ENCODE measurements around the gene SLC44A5.
"Not testable (repeated sequence)": the region's sequence is repeated elsewhere in the genome, so short reads cannot be mapped to it uniquely, and the experiment has no call there.

The SLC44A5 gene

GRCh38 chr1:75373542-75374159 is 237.3 kb downstream of the SLC44A5 start:
- no peak for TF ChIP-seq POLR2A (IDR thresholded peaks at IDR 0.05; ENCODE audit: low read length)
- TF ChIP-seq GATA1 (IDR thresholded peaks at IDR 0.05; ENCODE audit: low read depth, low read length), result no peak
- DNase-seq, result no peak

GRCh38 chr1:75366595-75366994 is 244.3 kb downstream of the SLC44A5 start:
- TF ChIP-seq GATA1 (IDR thresholded peaks at IDR 0.05; ENCODE audit: low read depth, low read length), result no peak
- no peak for TF ChIP-seq POLR2A (IDR thresholded peaks at IDR 0.05; ENCODE audit: low read length)
- no peak for DNase-seq

GRCh38 chr1:75361260-75361659 is 249.7 kb downstream of the SLC44A5 start:
- TF ChIP-seq GATA1 (IDR thresholded peaks at IDR 0.05; ENCODE audit: low read depth, low read length) (no peak), POLR2A (IDR thresholded peaks at IDR 0.05; ENCODE audit: low read length) (no peak)
- DNase-seq, result no peak

DNA sequence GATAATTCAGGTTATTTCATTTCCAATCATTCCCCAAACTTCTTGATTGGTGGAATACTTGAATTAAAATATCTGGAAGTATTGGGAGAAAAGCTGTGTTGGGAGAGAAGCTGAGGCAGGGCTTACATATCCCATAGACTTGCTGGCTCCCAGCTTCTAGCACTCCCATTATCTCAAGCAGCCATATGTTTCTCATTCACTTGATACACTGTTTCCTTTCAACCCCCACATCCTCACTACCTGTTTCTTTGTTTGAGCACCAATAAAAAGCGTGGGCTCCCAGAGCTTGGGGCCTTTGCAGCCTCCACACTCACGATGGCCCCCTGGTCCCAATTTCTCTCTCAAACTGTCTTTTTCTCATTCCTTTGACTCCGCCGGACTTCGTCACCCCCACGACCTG is 256.6 kb downstream of the SLC44A5 start:
- not testable (repeated sequence) for DNase-seq

GRCh38 chr1:75353051-75353450 is 257.9 kb downstream of the SLC44A5 start:
- TF ChIP-seq POLR2A (IDR thresholded peaks at IDR 0.05; ENCODE audit: low read length) (no peak), GATA1 (IDR thresholded peaks at IDR 0.05; ENCODE audit: low read depth, low read length) (no peak)
- DNase-seq, result no peak

- no peak for DNase-seq
Observed at GRCh38 chr1:75345538-75346292, 265.2 kb downstream of the SLC44A5 start.

GRCh38 chr1:75342786-75343185 is 268.1 kb downstream of the SLC44A5 start:
- no peak for DNase-seq
- no peak for TF ChIP-seq GATA1 (IDR thresholded peaks at IDR 0.05; ENCODE audit: low read depth, low read length)
- no peak for TF ChIP-seq POLR2A (IDR thresholded peaks at IDR 0.05; ENCODE audit: low read length)

More at GRCh38 chr1:75345538-75346292, 265.2 kb downstream of the SLC44A5 start:
- no peak for TF ChIP-seq GATA1 (IDR thresholded peaks at IDR 0.05; ENCODE audit: low read depth, low read length)
- TF ChIP-seq POLR2A (IDR thresholded peaks at IDR 0.05; ENCODE audit: low read length), result no peak

- TF ChIP-seq POLR2A (IDR thresholded peaks at IDR 0.05; ENCODE audit: low read length), result no peak
- TF ChIP-seq GATA1 (IDR thresholded peaks at IDR 0.05; ENCODE audit: low read depth, low read length), result no peak
- DNase-seq, result no peak
Observed at GRCh38 chr1:75341537-75341936, 269.4 kb downstream of the SLC44A5 start.

- no peak for TF ChIP-seq GATA1 (IDR thresholded peaks at IDR 0.05; ENCODE audit: low read depth, low read length)
- TF ChIP-seq POLR2A (IDR thresholded peaks at IDR 0.05; ENCODE audit: low read length), result no peak
- DNase-seq, result no peak
Observed at GRCh38 chr1:75338616-75339483, 272.1 kb downstream of the SLC44A5 start.

- TF ChIP-seq POLR2A (IDR thresholded peaks at IDR 0.05; ENCODE audit: low read length), result no peak
- no peak for TF ChIP-seq GATA1 (IDR thresholded peaks at IDR 0.05; ENCODE audit: low read depth, low read length)
- DNase-seq, result no peak
Observed at GRCh38 chr1:75334876-75335389, 276.0 kb downstream of the SLC44A5 start.

DNA sequence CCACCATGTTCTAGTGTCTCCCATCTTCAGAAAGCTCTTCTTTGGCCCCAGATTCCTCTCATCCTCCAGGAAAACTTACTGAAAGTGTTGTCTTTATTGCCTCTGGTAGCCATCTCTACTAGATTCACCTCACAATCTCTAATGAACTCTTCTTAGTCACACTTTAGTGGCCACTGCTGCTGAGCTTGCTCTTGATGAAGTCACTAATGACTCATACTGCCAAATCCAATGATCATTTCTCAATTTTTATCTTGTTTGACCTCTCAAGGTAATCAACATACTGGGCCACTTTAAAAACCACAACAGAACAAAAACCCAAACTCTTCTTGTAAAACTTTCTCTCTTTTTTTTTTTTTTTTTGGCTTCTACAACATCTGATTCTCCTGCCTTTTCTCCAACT is 280.3 kb downstream of the SLC44A5 start:
- no peak for TF ChIP-seq GATA1 (IDR thresholded peaks at IDR 0.05; ENCODE audit: low read depth, low read length)
- DNase-seq, result no peak

- DNase-seq, result no peak
- TF ChIP-seq POLR2A (IDR thresholded peaks at IDR 0.05; ENCODE audit: low read length), result no peak
- no peak for TF ChIP-seq GATA1 (IDR thresholded peaks at IDR 0.05; ENCODE audit: low read depth, low read length)
Observed at GRCh38 chr1:75328691-75329090, 282.2 kb downstream of the SLC44A5 start.

DNA sequence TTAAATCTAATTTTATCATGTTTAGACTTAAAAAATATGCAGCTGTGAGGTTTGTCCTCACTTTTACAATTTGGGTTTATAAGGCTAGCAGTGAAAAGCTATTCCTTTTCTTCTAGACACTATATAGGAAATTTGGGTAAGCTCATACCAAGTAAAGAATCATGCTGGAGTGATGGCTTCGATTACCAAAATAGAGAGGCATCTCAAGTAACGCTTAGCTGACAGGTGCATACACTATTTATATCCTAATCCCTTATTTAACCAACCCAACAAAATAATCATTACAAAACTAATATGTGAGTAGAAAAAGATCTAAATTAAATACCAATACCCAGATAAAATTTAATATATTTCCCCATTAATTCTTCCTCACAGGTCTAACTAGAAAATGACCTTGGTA is 283.5 kb downstream of the SLC44A5 start:
- DNase-seq, result no peak
- TF ChIP-seq POLR2A (IDR thresholded peaks at IDR 0.05; ENCODE audit: low read length) (no peak), GATA1 (IDR thresholded peaks at IDR 0.05; ENCODE audit: low read depth, low read length) (no peak)

- no peak for DNase-seq
- TF ChIP-seq GATA1 (IDR thresholded peaks at IDR 0.05; ENCODE audit: low read depth, low read length), result no peak
- TF ChIP-seq POLR2A (IDR thresholded peaks at IDR 0.05; ENCODE audit: low read length), result no peak
Observed at GRCh38 chr1:75317976-75318375, 292.9 kb downstream of the SLC44A5 start.

All from erythroblast (primary cell).